ENCODE results near the gene PACS1. TPM values are rescaled to one million over a fixed set of nuclear protein-coding genes. Genes with fewer than 3 reads are reported as not detected.
A peak's percentile ranks its signal among the peaks of the same experiment; 100 is the strongest.

The PACS1 gene
- total RNA-seq, 6 experiments from 2014 or later: 5.8 to 23.7 (median 12.5) TPM

DNA sequence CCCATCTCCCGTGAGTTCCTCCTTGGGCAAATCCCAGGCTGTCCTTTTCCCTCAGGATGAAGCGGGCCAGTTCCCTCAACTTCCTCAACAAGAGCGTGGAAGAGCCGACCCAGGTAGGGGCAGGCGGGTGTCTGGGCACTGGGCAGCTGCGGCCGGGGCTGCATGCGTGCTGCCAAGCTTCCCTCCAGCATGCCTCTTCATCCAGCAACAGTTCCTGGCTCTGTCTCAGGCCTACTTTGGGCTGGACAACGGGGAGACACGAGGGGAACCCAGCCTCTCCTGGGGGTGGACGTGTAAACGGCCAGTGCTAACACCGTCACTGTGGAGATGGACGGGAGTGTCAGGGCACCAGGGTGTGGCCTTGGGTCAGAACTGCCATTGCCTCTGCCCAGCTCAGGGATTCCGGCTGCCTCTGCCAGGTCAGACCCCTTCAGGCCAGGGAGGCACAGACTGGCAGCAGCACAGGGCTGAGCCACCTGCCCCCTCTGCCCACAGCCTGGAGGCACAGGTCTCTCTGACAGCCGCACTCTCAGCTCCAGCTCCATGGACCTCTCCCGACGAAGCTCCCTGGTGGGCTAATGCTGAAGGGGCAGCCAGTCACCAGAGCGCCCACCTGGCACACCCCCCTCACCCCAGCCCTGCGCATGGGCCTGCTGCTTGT lies 196.4 kb downstream of the PACS1 start:
- H3K27me3 ChIP-seq: no peaks in the 10 kb centered on the region
- peaks cover 0 to 8% (median 2%) of the 10 kb centered on the region in 4 donors for H3K4me1 ChIP-seq
- intact Hi-C loops (cut with DNase I): no loop called here
- no peak overlapping the region for H3K4me3 ChIP-seq
- no peaks in the 10 kb centered on the region for H3K9me3 ChIP-seq
- TF ChIP-seq POLR2A (IDR thresholded peaks at IDR 0.05): no peak
- TF ChIP-seq, protein P1, sequence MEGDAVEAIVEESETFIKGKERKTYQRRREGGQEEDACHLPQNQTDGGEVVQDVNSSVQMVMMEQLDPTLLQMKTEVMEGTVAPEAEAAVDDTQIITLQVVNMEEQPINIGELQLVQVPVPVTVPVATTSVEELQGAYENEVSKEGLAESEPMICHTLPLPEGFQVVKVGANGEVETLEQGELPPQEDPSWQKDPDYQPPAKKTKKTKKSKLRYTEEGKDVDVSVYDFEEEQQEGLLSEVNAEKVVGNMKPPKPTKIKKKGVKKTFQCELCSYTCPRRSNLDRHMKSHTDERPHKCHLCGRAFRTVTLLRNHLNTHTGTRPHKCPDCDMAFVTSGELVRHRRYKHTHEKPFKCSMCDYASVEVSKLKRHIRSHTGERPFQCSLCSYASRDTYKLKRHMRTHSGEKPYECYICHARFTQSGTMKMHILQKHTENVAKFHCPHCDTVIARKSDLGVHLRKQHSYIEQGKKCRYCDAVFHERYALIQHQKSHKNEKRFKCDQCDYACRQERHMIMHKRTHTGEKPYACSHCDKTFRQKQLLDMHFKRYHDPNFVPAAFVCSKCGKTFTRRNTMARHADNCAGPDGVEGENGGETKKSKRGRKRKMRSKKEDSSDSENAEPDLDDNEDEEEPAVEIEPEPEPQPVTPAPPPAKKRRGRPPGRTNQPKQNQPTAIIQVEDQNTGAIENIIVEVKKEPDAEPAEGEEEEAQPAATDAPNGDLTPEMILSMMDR (IDR thresholded peaks at IDR 0.05): no peak
- no peak for ATAC-seq
- H3K36me3 ChIP-seq: no peaks in the 10 kb centered on the region
- no peak overlapping the region for H3K27ac ChIP-seq
- DNase-seq: no peak
- WGBS (ENCODE audit: insufficient coverage, low coverage, low lambda C conversion rate, missing lambda C conversion rate): 88% methylated on average over 8 of the region's 20 CpGs

DNA sequence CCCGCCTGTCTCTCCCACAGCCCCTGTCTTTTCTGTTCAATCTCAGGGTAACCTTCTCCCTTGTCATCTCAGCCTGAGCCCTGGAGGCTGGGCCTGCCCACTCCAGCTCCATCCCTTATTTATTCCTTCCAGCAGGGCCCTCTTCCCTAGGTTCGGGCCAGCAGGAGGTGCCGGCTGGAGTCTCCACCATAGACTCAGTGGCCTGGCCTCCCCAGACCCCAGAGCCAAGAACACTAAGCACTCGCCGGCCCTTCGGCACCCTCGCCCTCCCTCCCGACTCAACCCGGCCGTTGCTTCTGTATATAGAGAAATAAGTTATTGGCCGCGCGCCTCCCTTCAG lies 196.9 kb downstream of the PACS1 start:
- H3K9me3 ChIP-seq: no peaks in the 10 kb centered on the region
- H3K27ac ChIP-seq: peak overlapping the region in 2 of 3 donors; percentile 86 to 96
- DNase-seq (no peak), ATAC-seq (no peak)
- intact Hi-C loops (cut with DNase I): no loop called here
- peaks cover 0 to 4% (median 2%) of the 10 kb centered on the region in 4 donors for H3K36me3 ChIP-seq
- H3K4me1 ChIP-seq: peaks cover 0 to 8% (median 2%) of the 10 kb centered on the region in 4 donors
- no peaks in the 10 kb centered on the region for H3K27me3 ChIP-seq
- TF ChIP-seq, protein P1 (IDR thresholded peaks at IDR 0.05): no peak
- no peak for TF ChIP-seq POLR2A (IDR thresholded peaks at IDR 0.05)
- peak overlapping the region; percentile 81 to 97 (median 90) for H3K4me3 ChIP-seq
- 36% methylated on average over 13 of the region's 13 CpGs for WGBS (ENCODE audit: insufficient coverage, low coverage, low lambda C conversion rate, missing lambda C conversion rate)

DNA sequence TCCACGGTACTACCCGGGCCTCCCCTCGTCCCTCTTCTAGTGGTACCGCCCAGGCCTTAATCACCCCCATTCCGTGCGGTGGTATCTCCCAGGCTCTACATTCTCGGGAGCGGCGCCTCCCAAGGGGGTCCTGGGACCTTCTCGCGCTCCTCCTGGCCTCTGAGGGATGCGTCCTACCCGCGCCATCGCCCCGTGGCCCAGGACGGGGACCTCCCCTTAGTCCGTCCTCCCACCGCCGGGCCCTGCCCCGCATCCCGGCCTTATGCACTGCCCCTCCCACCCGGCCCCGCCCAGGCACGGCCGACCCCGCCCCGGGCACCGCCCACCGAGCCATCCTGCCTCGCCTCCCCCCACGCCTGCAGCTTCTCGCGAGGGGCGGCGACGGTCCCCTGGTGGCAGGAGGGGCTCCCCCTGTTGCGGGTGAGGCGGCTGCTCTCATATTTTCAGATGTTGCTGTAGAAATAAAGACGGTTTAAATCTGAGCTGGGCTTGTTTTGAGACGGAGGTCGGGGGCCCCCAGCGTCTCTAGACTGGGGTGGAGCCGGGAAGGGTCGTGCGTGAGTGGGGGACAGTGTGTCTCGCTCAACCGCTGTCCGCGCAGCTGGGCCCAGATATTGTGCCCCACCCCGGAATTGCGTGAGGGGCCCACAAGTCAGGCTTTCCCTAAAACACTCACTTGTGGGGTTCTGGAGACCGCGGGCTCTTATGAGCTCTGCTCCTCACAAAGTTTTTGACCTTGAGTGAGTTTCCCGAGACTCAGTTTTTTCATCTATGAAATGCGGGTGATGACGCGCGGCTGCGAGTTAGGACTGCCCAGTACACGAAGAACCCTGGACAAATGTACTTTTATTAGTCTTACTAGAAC lies 197.5 kb downstream of the PACS1 start:
- Histone ChIP-seq H3K27me3 (no peaks in the 10 kb centered on the region), H3K27ac (peak overlapping the region; percentile 75 to 96 (median 86)), H3K4me3 (peak overlapping the region; percentile 81 to 97 (median 90)), H3K36me3 (peaks cover 0 to 10% (median 8%) of the 10 kb centered on the region in 4 donors), H3K9me3 (no peaks in the 10 kb centered on the region), H3K4me1 (peaks cover 0 to 8% (median 2%) of the 10 kb centered on the region in 4 donors)
- intact Hi-C loops (cut with DNase I): no loop called here
- DNase-seq (peak; percentile 89 to 91 (median 89)), ATAC-seq (peak; percentile 72 to 82 (median 75))
- WGBS (ENCODE audit: insufficient coverage, low coverage, low lambda C conversion rate, missing lambda C conversion rate): 1% methylated on average over 38 of the region's 61 CpGs
- peak; percentile 32 for TF ChIP-seq POLR2A (IDR thresholded peaks at IDR 0.05)
- TF ChIP-seq, protein P1 (IDR thresholded peaks at IDR 0.05): no peak

DNA sequence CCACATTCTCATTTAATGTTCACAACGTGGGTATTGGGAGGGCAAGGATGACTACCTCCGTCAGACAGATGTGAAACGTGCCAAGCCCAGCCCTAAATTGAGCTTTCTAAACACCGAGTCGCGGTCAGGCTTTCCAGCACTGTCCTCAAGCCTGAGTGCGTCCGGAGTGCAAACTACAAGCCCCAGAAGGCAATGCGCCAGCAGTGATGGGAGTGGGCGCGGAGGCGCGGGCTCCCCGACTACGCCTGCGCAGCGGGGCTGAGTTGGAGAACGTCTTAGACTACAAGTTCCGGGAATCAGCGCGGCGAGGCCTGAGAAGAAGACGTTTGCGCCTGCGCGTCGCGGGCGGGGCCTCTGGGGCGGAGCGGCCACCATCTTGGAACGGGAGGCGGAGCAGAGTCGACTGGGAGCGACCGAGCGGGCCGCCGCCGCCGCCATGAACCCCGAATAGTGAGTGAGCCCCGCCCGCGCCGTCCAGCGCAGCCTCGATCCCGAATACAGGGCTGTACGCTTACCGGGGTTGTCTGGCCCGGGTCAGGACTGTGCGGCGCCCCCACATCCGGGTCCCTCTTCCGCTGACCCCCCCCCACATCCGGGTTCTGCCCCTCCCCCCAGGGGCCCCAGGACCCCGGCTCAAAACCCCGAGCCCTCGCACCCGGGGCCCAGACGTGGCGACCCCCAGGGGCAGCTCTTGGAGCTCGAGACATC lies 198.3 kb downstream of the PACS1 start, which contains the start of gene RAB1B:
Gene RAB1B, plus strand, starts transcription at position 396 of the 708 bp plus-strand sequence. Its CDS starts 41 bp downstream, at position 437.
- Histone ChIP-seq H3K4me1 (peaks cover 0 to 8% (median 2%) of the 10 kb centered on the region in 4 donors), H3K27ac (peak within 1 kb of the TSS; percentile 86 to 96 (median 91)), H3K27me3 (no peaks in the 10 kb centered on the region), H3K9me3 (no peaks in the 10 kb centered on the region), H3K36me3 (peaks cover 0 to 18% (median 16%) of the 10 kb centered on the region in 4 donors), H3K4me3 (peak within 1 kb of the TSS; percentile 81 to 97 (median 90))
- intact Hi-C loops (cut with DNase I): no loop called here
- DNase-seq (peak; percentile 100), ATAC-seq (peak; percentile 87 to 93 (median 88))
- TF ChIP-seq, protein P1 (IDR thresholded peaks at IDR 0.05): no peak
- peak; percentile 49 for TF ChIP-seq POLR2A (IDR thresholded peaks at IDR 0.05)
- WGBS (ENCODE audit: insufficient coverage, low coverage, low lambda C conversion rate, missing lambda C conversion rate): 2% methylated on average over 13 of the region's 64 CpGs

Data from right lobe of liver (tissue), 6 donors.